ENCODE data around the gene SAMD4B.

DNA sequence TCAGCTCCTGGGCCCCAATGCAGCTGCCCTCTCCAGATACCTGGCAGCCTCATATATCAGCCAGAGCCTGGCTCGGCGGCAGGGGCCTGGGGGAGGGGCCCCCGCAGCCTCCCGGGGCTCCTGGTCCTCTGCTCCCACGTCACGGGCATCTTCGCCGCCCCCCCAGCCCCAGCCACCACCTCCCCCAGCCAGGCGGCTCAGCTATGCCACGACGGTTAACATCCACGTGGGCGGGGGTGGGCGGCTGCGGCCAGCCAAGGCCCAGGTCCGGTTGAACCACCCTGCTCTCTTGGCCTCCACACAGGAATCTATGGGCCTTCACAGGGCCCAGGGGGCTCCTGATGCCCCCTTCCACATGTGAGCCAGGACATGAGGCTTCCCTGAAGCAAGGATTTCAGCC, 82.7 kb downstream of the SAMD4B start:
- TF ChIP-seq, protein P1, sequence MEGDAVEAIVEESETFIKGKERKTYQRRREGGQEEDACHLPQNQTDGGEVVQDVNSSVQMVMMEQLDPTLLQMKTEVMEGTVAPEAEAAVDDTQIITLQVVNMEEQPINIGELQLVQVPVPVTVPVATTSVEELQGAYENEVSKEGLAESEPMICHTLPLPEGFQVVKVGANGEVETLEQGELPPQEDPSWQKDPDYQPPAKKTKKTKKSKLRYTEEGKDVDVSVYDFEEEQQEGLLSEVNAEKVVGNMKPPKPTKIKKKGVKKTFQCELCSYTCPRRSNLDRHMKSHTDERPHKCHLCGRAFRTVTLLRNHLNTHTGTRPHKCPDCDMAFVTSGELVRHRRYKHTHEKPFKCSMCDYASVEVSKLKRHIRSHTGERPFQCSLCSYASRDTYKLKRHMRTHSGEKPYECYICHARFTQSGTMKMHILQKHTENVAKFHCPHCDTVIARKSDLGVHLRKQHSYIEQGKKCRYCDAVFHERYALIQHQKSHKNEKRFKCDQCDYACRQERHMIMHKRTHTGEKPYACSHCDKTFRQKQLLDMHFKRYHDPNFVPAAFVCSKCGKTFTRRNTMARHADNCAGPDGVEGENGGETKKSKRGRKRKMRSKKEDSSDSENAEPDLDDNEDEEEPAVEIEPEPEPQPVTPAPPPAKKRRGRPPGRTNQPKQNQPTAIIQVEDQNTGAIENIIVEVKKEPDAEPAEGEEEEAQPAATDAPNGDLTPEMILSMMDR (IDR thresholded peaks at IDR 0.05): no peak
- no peak for TF ChIP-seq POLR2A (IDR thresholded peaks at IDR 0.05)
